ENCODE results near the gene KCNIP1.
A peak's percentile ranks its signal among the peaks of the same experiment; 100 is the strongest.

KCNIP1 gene

DNA sequence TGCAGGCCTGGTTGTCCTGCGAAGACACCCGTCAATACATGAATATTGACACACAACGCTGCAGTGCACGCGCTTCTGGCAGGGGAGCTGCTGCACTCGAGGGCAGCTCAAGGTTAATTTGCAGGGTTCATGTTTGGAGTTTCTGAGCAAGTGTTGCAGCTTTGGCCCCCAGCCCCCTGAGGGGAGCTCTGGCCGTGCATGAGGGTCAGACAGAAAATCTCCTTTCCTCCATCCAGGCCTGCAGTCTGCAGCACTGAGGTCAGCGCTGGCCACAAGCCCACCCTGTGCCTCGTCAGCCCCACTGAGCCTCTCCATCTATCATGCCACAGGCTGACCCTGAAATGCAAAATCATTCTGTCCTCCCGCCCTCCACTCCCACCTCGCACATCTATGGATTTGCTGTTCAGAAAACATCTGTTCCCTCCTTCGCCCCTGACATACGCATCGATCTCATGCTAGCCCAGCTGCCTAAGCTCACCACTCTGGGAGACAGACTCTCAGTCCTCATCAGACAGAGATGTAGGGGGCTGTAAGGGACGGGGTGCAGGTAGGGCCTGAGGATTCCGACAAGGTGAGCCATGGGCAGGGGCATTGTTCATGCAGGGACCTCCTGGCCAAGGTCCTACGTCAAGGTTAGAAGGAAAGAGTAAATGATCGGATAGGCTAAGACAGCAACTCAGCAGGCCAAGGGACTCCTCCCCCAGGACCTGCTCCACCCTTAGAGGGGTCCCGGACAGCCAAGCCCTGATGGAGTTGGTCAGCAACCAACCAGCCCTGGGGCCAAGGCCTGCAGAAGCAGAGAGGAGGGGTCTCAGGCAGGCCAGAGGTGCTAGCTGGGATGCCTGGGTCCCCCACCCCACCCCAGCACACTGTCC, 125.1 kb downstream of the KCNIP1 start:
- no peak for DNase-seq (ENCODE audit: low read depth, low spot score)

DNA sequence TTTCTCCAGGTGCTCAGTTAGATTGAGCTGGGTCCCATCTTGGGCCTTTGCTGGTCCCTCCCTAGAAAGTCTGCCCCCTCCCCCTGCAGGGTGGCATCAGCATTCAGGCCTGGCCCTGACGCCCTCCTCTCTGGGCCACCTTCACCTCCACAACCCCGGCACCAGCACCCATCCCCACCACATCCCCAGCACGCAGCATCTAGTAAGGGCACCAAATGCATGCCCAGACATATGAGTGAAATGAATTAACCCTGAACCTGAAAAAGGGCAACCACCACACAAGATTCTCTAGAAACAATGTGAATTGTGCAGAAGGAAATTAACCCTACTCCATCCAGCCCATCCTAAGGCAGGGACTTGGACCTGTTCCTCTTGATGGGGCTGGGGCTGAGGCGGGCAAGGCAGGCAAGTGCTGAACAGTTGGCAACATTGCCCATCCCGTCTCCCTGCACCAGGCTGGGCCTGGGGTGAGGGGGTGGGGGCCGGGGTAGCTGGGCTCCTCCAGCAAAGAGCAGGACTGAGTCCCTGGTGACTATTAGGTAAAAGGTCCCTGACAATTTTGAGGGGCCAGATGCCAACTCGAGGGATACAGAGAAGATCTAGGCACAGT, 125.9 kb downstream of the KCNIP1 start:
- DNase-seq (ENCODE audit: low read depth, low spot score): no peak

DNA sequence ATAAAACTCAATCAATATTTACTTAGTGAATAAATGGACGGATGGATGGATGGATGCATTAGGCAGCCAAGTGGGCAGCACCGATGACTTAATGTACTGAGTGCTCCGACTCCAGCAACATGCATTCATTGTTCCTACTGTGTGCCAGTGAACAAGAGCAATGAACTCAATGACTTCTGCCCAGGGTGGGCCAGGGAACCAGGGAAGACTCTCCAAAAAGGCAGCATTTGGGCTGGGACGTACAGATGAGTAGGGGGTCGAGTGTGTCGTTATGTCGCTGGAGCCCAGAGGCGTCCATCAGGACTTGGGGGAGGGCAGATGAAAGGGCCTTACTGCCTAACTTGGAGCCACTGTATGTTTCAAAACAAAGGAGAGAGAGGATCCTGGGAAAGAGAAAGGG, 126.4 kb downstream of the KCNIP1 start:
- DNase-seq (ENCODE audit: low read depth, low spot score): no peak

DNA sequence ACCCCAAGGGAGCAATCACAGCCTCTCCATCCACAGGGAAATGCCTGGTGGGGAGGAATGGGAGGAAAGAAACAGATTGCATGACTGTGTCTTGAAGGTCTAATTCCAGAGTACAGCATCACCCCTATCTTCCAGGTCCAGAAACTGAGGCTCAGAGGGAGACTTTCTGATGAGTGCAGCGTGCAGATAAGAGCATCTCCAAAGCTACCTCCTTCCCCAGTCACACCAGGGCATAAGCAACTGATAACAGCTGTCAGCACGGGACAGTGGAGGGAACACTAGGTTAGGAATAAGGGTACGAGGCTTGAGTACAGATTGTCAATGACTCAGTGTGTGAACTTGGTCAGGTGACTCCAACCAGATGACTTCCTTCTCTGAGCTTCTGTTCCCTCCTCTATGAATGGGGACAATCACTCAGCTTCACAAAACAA, 126.9 kb downstream of the KCNIP1 start:
- no peak for DNase-seq (ENCODE audit: low read depth, low spot score)

DNA sequence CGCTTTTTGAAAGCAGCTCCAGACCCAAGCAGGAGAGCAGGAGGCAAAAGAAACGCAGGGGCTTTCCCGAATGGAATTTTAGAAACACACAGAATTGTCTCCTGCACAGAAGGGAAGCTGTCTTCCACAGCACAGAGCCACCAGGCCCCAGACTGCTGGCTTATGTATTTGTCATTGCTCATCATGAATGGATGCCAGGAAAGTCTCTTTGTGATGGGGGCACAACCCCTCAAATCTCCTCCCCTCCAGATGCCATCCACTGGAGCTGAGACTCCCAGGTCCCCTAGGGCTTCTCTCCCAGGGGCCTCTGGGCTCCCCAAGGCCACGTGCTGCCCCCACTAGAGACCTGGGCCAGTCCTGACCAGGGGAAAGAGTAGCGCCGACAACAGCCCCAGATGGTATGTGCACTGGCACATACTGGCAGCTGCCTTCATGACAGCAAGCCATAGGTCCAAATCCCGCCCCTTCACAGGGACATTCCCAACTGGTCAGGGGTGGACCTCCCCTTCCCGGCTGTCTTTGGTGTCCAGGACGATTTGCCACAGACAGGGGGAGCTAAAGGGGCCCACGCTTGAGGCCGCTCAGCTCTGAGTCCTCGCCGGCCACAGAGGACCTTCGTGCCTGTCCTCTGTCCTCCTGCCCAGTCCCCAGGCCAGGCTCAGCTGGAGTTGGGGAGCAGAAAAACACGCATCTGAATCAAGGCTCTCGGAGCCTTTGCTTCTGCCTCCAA, 127.8 kb downstream of the KCNIP1 start:
- no peak for DNase-seq (ENCODE audit: low read depth, low spot score)

DNA sequence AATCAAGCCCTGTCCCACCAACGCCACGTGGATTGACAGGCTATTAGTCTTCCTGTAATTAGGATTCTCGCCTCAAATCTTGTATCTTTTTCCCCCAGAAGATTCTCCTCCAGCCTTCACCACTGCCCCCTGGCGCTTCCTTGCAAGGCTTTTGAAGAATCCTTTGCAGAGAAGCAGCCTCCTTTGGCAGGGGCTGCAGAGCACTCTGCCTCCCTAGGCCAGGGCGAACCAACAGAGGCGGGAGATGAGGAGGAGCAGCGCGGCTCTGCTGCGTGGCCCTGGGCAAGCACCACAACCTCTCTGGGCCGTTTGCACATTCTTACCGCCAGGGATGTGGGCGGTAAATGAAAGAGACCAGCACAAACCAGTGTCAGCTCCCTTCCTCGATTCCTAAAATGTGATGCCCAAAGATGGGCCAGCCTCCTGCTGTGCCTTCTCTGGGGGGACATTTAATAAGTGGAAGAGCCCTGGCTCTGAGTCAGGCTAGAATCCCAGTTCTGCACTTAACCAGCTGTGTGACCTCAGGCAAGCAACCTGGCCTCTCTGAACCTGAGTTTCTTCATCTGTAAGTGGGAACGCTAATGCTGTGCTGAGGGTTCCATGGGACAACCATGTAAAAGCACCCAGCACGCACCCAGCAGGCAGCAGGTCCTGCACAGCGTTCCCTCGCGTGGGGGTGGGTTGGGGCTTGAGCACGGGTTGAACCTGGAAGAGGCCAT, 128.6 kb downstream of the KCNIP1 start:
- DNase-seq (ENCODE audit: low read depth, low spot score): no peak

DNA sequence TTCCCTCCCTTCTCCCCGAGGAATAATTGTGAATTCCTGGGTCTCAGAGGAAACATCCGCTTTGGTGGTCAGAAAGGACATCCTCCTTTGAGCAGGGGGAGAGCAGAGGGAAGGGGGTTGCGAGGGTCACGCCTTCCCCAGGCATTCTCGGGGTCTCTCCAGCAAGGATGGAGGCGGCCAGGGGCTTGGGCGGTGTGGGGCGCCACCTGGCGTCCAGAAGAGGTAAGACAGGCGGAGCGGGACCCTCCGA, 129.1 kb downstream of the KCNIP1 start:
- no peak for DNase-seq (ENCODE audit: low read depth, low spot score)

DNA sequence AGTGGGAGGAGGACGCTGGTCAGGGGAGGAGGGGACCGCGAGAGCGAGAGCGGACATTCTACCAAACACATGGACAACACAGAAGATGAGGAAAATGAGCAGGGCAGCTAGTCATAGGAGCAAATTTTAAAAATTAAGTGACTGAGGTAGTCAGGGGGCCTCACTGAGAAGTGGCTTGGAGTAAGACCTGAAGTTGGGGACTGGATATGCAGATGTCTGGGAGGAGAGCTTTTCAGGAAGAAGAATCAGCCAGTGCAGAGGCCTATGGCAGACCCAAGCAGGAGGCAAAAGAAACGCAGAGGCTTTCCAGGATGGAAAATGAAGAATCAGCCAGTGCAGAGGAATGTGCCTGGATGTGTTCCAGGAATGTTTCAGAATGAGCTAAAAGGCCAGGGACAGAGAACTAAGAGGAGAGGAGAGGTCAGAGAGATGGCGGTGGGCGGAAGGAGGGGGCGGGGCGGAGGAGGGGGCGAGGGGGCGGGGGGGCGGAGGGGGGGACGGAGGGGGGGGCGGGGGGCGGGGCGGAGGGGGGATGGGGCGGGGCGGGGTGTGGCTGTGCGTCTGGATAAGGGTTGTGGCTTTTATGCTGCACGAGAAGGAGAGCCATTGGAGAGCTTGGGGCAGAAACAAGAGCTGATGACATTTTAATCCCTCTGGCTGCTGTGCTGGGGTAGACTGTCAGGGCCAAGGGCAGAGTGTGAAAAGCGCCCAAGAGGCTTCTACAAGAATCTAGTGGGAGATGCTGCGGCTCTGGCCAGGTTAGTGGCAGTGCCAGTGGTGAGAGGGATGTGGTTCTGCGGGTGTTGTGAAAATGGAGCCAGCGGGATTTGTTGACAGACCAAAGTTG, 129.6 kb downstream of the KCNIP1 start:
- peak; percentile 33 for DNase-seq (ENCODE audit: low read depth, low spot score)

DNA sequence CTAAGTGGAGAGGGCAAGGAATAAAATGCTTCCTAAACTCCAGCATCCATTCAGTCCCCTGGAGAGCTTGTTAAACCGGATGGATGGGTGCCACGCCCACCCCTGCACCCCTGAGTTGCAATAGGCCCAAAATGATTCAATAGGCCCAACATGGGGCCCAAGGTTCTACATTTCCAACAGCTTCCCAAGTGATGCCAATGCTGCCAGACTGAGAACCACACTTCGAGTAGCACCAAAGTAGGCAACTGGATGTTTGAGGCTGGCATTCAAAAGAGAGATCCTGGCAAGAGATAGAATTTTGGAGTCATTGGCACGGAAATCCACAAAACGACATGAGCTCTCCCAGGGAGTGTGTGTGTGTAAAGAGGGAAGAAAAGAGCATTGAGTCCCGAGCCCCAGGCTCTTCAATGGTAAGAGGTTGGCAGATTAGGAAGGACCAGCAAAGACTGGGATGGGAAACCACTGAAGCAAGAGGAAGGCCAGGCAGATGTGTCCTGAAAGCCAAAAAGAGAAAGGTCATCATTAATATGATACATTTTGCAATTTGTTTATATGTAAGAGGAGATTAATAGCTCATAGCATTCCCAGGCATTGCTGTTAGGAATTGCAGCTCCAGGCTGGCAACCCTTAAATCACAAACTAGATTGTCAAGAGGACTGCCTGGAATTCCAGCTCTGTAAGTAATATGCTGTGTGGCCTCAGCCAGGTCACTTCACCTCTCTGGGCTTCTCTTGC, 130.6 kb downstream of the KCNIP1 start:
- DNase-seq (ENCODE audit: low read depth, low spot score): no peak

DNA sequence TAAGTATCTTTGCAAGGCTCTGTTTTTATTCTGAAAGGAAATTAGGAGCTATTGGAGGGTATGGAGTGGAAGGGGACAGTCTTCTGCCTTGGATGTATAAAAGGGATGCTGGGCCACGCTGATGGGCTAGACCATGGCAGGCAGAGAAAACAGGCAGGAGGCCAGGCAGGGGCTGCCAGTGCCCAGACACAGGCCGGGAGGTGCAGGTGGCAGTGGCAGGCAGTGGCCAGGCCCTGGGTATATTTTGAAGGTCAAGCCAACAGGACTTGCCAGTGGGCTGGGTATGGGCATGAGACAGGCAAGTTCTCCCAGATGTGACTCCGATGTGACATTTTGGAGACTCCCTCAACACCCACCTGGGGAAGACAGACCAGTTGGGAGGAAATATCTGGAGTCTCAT, 131.9 kb downstream of the KCNIP1 start:
- no peak for DNase-seq (ENCODE audit: low read depth, low spot score)

DNA sequence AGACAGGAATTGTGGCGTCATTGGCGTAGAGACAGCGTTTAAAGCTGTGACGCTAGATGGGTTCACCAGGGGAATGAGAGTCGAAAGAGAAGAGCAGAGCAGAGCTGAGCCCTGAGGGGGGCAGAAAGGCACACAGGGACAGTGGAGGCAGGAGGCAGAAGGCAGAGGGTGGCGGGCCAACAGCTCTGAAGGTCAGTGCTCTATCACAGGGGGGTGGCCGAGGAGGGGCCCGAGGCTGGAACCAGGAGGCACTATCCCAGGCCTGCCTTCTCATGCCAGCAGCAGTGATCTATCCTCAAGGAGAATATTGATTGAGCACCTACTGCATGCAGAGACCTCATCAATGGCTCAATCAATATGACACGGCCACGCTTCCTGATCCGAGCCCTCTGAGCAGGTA, 132.4 kb downstream of the KCNIP1 start:
- DNase-seq (ENCODE audit: low read depth, low spot score): no peak

DNA sequence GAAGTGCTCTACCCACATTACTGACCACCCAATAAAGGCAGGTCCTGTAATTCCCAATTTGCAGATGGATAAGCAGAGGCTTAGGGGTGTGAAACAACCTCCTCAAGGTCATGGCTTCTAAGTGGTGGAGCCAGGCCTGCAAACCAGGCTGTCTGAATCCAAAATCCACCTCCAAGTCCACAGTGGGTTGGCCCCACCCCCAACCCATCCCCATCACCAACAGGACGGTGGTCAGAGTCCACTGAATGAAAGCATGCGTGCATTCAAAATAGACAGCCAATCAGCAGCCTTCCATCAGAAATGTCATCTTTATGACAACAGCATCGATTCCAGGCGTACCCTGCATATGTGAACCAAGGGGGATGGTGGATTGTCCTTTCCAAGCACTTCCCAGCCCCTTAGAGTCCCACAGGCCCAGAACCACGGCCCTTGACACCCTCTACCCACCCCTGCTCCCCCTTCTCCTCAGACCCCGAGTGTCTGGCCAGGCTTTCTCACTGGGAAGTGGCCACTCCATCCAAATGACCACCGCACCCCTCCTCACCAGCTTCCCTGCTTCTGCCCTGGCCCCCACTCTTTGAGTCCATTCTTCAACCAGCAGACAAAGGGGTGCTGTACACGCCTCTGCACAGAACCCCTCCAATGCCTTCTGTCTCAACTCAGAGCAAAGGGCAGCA, 133.1 kb downstream of the KCNIP1 start:
- no peak for DNase-seq (ENCODE audit: low read depth, low spot score)

DNA sequence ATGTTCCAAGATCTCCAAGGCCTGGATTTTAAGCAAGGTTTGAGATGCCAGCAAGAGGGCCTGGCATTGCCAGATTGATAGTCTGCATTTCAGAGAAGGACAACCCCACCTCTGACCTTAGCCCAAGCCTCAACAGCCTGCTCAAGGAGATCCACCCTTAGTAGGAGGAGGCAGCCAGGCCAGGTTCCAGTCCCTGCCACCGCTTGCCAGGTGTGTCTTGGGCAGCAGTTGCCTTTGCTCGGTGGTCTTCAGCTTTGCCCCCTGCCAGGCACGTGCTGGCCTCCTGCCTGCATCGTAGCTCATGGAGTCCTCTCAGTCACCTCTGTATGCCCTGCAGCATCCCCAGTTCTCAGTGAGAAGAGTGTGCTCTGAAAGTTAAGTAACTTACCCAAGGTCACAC, 134.2 kb downstream of the KCNIP1 start:
- no peak for DNase-seq (ENCODE audit: low read depth, low spot score)

DNA sequence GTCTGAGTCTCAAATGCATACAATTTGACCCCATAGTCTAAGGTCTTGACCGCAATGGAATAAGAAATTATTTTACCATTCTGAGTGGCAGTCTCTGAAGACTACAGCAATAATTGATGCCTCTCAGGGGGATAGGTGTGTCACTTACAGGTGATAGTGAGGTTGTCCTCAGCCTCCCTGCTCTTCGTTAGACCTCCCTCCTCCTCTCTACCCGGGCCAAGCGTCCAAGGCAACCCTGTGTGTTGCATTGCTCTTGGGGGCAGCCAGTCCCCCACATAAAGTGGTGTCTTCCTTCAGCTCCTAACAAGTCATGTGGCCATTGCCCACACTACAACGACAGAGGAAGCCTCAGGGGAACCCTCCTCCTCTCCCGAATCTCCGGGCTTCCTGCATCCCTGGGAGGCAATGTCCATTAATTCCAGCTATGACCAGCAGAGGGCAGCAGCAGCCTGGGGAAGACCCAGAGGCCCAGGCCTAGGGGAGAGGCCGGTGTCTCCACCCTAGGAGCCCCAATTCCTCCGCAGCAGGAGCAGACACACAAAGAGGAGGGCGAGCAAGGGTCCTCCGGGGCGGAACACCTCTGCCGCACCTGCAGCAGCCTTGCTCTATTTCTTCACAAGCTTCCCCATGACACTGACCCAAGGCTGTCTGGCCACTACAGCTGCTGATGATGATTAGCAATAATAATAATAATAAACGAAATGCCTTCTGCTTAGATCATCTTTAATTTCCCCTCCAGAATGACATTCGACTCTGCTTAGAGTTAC, 134.8 kb downstream of the KCNIP1 start:
- DNase-seq (ENCODE audit: low read depth, low spot score): no peak

DNA sequence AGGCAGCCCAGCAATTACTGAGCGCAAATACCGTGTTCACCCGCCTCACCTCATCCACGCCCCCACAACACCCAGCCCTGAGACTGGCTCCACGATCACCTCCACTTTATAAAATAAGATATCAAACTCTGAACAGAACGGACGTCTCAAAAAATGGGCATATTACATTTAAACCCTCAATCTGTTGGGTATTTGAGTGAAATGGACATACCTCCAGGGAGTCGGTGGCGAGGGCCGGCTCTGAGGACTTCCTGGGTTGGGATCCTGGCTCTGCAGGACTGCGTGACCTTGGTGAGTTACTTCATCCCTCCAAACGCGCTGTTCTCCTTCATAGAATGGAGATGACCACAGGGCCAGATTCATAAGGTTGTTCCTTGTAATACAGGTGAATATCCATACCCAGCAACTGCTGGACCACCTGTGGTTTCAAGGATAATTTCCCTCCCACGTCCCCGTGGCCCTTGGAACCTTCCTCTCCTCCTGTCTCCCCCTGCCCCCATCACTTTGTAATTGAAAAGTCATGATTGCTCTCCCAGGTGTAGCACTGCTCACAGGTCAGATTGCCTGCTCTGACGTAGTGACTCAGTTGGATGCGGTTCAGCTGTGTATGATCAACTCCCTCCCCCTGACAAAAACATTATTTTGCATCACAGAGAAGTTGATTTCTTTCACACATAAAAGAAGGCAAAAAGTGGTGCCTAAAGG, 135.6 kb downstream of the KCNIP1 start:
- DNase-seq (ENCODE audit: low read depth, low spot score): no peak

DNA sequence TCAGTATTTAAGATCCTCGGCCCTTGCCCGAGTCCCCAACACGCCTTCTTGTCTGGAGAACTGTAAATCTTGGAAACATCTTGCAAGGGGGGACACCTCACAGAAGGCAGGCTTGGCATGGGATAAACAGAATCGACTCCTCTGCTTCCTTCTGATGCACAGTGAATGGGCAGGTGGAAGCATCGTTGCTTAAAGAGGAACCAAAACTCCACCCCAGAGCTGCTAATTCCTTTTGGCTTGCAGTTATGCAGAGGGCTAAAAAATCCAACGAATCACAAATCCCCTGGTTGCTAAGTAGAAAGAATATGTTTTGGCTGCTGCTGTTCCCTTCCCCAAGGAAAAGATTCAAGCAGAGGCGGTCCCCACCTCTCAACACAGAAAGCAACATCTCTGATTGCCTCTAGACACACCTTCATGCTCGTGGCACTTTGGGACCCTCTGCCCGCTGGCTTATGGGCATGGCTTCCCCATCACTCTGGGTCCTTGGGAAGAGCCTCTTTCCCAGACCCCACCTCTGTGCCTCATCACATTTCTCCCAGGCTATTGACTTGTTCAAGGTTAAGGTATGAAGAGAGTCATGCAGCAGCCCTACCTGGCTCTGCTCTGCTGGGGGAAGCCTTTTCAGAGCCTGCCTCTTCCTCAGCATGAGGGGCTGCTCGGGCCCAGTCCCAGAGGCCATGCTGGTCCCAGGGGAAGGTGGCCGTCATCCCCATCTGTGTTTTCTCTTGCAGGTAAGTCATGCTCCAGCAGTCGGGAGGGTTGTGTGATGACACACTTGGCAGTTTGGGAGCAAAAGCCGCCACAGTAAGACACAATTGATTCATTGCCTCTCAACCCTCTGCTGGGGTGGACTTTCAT, 137.1 kb downstream of the KCNIP1 start:
- DNase-seq (ENCODE audit: low read depth, low spot score): no peak

DNA sequence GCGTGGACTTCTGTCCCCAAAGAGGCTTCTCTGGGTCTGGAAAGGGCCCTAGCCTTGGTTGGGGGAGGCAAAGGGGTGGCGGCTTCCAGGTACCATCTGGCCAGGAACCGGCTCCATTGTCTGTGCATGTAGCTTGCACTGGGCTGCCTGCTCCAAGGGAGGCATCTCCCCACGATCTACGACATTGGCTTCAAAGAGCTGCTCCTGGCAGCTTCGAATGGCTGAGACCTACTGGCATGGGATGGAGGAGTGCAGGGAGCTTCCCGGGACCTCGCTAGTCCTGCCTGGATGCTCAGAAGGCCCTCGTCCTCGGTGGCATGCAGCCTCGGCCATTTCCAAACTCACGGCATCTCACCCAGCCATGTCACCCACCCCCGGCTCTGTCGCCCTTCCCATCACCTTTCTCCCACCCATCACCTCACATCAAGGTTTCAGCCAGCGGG, 137.8 kb downstream of the KCNIP1 start:
- no peak for DNase-seq (ENCODE audit: low read depth, low spot score)

All from smooth muscle cell of the brain vasculature (primary cell).